HG03460 (cell line): ENCODE data around the gene CKAP2.
"Not testable (repeated sequence)": the region's sequence is repeated elsewhere in the genome, so short reads cannot be mapped to it uniquely, and the experiment has no call there.

Experiments
- ATAC-seq: cut with Tn5 transposase; IDR thresholded peaks from one replicate; pipeline ENCODE4 v1.9.1; 2021; ENCODE audit not compliant: unreplicated experiment

The CKAP2 gene

DNA sequence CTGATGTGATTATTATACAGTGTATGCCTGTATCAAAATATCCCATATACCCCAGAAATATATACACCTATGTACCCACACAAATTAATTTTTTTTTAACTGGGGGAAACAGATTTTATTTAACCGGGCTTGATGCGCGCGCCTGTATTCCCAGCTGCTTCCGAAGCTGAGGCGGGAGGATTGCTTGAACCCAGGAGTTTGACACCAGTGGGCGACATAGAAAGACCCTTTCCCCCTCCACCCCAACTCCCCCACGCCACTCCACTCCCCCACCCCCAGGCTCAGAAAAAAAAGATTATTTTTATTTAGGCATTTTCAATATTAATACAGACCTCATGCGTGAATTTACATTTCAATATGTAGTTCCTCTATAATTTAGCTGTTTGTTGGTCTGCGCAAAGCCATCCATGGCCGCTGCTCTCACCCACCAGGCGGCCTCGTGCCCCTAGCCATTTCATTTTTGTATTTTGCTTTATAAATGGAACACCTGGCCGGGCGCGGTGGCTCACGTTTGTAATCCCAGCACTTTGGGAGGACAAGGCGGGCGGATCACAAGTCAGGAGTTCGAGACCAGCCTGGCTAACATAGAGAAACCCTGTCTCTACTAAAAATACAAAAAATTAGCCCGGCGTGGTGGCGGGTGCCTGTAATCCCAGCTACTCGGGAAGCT lies 4.0 kb upstream of the CKAP2 start:
- no peak for ATAC-seq

GRCh38 chr13:52452470-52452869 lies 2.8 kb upstream of the CKAP2 start:
- ATAC-seq: no peak

DNA sequence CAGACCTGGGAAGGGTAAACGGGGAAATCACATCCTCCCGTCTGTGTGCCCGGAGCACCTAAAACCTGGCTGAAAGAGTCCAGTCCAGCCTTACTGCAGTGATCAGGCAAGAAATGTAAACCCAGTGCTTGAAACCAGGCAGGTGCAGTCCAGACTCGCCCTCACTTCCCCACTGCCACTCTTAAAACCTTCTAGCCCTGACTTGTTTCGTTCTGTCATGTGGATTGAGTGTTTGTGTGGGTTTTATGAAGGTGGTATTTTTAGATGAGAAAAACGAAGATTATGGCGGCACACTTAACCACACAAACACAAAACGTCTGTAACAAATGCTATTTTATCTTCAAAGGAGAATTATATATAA lies 839 bp upstream of the CKAP2 start:
- ATAC-seq: no peak

- ATAC-seq: peak; percentile 39
These were observed 381 bp downstream of the CKAP2 start for GRCh38 chr13:52455677-52456041.

- ATAC-seq: no peak
These were observed 4.4 kb downstream of the CKAP2 start for GRCh38 chr13:52459668-52460067.

DNA sequence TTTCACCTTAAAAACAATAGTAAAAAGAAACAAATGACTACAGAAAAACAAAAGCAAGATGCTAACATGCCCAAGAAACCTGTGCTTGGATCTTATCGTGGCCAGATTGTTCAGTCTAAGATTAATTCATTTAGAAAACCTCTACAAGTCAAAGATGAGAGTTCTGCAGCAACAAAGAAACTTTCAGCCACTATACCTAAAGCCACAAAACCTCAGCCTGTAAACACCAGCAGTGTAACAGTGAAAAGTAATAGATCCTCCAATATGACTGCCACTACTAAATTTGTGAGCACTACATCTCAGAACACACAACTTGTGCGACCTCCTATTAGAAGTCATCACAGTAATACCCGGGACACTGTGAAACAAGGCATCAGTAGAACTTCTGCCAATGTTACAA lies 6.0 kb downstream of the CKAP2 start:
- ATAC-seq: no peak

DNA sequence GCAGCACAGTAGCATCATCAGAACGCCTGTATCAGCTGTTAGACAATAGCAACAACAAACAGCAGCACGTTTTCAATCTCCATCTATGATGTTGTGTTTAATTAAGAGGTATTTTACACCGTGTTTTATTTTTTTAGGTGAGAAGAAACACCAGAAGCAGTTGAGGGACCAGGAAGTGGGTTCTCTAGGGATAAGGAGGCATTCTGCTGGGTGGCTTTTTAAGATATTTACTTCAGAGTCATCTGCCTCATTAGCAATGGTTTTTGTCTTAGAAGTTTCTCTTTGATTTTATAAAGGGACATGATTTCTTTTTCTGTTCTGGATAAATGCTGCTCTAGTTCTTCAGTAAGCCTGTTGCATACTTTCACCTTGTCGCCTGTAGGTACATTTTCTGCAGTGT lies 8.2 kb downstream of the CKAP2 start:
- ATAC-seq: no peak

GRCh38 chr13:52468487-52468886 lies 13.2 kb downstream of the CKAP2 start:
- ATAC-seq: not testable (repeated sequence)

DNA sequence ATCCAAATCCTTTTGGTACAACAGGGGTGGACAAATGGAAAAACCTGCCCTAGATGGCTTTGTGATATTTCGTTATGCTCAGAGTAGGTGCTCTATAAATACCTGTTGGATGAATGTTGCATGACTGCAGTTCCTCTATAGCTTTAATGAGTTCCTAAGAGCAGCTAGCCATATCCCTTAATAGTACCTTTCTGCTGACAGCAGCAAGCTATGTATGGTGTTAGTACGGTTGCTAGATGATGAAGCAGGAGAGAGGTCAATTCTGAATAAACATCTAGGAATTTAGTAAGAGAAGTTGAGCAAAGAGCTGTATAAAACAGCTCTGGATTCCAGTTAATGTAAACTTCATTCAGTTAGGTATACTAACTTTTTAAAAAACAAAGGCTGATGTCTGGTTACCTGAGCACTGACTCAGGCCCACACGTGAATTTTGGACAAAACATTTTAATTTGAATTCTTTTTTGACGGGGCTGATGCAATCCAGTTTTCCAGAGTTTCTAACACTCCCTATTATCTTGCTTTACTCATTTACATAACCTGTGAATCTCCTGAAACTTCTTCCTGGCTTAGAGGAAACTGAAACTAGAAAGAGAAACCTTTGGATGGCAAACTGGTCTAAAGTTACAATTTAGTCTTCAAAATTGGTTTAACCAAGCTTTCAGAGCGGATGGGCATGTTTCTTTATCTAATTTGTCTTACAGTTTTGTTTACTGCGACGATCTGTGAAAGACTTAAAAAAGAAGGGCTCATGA lies 25.6 kb downstream of the CKAP2 start:
- ATAC-seq: not testable (repeated sequence)

GRCh38 chr13:52487078-52487477 lies 31.8 kb downstream of the CKAP2 start:
- ATAC-seq: not testable (repeated sequence)

DNA sequence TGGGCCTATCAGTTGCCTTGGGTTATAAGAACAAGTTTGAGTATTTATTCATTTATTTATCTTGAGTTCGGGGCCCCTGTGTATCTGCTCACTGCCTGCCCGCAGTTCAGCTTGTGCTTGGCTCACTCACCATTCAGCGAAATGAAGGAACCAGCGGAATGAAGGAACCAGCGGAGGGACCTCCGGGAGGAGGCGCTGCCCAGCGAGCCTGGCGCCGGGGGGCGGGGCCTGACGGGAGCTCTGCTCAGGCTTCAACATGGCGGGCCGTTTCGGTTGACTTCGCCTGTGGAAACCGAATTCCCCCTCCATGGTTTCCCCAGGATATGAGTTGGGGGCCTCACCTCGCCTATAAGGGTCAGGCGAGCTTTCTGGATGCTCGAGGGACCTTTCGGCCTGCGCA lies 33.5 kb downstream of the CKAP2 start:
- ATAC-seq: not testable (repeated sequence)

- ATAC-seq: not testable (repeated sequence)
These were observed 35.7 kb downstream of the CKAP2 start for GRCh38 chr13:52491015-52491414.

GRCh38 chr13:52494241-52494640 lies 39.0 kb downstream of the CKAP2 start:
- not testable (repeated sequence) for ATAC-seq

GRCh38 chr13:52497979-52498378 lies 42.7 kb downstream of the CKAP2 start:
- not testable (repeated sequence) for ATAC-seq

- ATAC-seq: not testable (repeated sequence)
These were observed 47.0 kb downstream of the CKAP2 start for GRCh38 chr13:52502277-52502676.

GRCh38 chr13:52505843-52506242 lies 50.6 kb downstream of the CKAP2 start:
- ATAC-seq: not testable (repeated sequence)

DNA sequence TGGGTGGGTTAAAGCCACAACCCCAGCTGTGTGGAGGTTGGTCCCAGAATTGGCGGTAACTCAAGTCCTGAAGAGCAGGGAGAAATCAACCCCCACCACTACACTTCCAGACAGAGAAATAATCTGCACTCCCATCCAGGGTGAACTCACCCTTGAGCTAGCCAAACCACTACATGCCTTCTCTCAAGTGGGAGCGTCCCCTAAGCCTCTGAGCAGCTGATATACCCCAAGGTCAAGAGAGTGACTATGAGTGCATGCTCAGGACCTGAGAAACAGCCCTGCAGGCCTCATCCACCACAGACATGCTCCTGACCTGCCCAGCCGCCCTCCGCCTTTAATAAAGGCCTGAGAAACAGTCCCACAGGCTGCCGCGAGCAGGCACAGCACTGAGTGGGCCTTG lies 54.3 kb downstream of the CKAP2 start:
- not testable (repeated sequence) for ATAC-seq

DNA sequence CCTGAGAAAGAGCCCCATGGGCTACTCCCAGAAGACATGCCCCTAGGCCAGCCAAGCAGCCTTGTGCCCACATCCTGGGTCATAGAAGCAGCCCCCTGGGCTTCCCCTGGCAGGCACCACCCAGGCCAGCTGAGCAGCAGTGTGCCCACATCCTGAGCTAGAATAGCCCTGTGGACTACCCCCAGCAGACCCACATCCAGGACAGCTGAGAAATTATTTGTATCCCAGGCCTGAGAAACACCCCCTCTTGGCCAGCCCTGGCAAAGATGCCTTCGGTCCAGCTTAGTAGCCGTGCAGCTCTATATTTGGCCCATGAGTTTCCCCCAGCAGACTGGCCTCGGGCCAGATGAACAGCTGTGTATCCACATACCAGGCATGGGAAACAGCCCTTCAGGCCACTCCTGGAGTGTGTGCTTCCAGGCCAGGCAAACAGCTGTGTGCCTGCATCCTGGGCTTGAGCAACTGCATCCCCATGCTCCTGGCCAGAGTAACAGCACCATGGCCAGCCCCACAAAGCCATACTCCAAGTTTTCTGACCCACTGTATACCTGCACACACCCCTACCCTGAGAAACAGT lies 55.0 kb downstream of the CKAP2 start:
- ATAC-seq: not testable (repeated sequence)

DNA sequence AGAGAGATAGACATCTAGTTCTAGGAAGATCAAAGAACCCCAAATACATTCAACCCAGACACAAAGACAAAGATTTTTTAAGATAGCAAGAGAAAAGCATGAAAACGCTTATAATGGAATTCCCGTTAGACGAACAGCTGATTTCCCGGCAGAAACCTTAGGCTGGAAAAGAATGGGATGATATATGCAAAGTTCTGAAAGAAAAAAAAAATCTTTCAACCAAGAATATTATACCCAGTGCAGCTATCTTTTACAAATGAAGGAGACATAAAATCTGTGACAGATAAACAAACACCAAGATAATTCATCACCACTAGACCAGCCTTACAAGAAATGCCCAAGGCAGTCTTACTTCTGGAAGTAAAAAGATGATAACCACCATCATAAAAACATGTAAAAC lies 56.3 kb downstream of the CKAP2 start:
- ATAC-seq: not testable (repeated sequence)

DNA sequence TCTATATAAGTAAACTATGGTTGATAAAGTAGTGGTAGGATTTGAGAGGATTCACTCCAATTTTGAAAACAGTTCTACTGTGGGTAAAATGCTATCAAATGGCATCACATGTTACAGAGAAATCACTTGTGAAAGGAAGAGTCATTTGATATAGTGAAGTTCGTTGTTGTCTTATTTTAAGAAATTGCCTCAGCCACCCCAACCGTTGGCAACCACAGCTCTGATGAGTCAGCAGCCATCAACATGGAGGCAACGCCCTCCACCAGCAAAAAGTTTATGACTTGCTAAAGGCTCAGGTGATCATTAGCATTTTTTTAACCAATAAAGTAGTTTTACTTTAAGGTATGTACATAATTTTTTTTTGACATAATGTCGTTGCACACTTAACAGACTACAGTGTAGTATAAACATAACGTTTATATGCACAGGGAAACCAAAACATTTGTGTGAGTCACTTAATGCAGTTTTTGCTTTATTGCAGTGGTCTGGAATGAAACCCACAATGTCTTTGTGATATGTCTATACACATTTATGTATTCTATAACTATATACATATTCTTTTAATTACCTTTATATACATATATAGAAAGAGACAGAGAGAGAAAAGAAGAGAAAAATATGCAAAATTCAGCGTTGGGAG lies 58.8 kb downstream of the CKAP2 start:
- ATAC-seq: not testable (repeated sequence)

DNA sequence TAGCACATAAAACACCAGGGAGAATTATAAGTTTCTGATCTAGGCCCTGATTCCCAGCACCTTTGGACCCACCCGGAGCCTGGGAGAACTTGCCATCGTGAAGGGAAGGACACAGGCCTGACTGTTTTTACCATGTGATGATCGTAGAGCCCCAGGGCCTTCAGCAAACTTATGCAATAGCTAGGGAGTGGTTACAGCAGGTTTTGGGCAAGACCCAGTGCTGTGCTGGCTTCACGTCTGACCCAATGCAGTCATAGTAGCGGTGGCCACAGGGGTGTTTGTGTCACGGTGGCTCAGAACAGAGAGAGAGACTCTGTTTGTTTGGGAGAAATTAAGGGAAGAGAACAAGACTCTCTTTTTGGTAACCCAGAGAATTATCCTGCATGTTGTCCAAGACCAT lies 68.0 kb downstream of the CKAP2 start:
- ATAC-seq: not testable (repeated sequence)
